ENCODE data around the gene SLC34A3.

- TF ChIP-seq CTCF (IDR thresholded peaks at IDR 0.05) (no peak), EZH2 (IDR thresholded peaks at IDR 0.05; ENCODE audit: borderline replicate concordance, insufficient read depth, low read depth, low read length, poor library complexity, severe bottlenecking) (no peak)
Observed at GRCh38 chr9:137273095-137273490, 42.4 kb downstream of the SLC34A3 start.

Measured in B cell (primary cell).